ENCODE measurements around the gene ATG7. TPM values are rescaled to one million over a fixed set of nuclear protein-coding genes. Genes with fewer than 3 reads are reported as not detected.

ATG7 gene
- total and polyA plus RNA-seq, 11 donors = 4.4 to 45.1 (median 14.4) TPM

DNA sequence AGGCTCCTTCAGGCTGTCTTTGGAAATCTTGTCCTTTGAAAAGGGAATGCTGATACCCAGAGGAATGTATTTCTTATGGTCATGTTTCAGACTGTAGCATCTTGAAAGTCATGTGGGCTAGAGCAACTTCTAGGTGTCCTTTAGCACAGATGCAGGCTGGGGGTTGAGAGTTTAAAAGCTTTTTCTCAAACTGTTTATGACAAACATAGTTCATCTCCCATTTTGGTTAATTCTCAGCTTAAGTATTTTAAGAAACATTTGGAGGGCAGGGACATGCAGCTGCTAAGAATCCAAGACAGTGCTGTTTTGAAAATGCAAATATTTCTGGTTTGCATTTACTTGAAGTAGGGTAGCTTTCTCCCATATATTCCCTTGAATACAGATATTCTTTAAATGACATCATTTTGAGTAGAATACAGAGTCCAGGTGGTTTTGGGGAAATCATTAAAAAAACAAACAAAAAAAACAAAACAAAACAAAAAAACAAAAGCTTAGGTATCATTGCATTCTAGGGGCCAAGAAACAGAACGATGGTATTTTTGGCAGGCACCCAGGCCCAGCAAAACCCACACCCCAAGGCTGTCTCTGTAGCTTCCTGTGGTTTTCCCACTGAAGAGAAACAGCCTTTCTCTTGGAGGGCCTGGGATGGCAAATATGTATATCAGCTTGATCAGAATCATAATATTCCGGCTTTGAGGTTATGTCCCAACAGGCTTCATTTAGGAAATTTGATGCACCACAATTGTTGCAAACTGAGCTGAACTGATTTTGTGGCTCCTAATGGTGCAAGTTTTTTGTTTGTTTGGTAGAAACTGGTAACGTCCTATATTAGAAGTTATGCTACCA is 120.0 kb downstream of the ATG7 start:
- no peak for DNase-seq
- intact Hi-C loops (cut with DNase I) = loop anchor here in 2 of 10 donors (5.0 to 10.0 kb wide), 3 partner anchors 53 to 250 kb away; partner anchors contain the start of gene VGLL4 (in 1 of the 2)
- TF ChIP-seq POLR2A (IDR thresholded peaks at IDR 0.05) = no peak
- TF ChIP-seq, protein P1, sequence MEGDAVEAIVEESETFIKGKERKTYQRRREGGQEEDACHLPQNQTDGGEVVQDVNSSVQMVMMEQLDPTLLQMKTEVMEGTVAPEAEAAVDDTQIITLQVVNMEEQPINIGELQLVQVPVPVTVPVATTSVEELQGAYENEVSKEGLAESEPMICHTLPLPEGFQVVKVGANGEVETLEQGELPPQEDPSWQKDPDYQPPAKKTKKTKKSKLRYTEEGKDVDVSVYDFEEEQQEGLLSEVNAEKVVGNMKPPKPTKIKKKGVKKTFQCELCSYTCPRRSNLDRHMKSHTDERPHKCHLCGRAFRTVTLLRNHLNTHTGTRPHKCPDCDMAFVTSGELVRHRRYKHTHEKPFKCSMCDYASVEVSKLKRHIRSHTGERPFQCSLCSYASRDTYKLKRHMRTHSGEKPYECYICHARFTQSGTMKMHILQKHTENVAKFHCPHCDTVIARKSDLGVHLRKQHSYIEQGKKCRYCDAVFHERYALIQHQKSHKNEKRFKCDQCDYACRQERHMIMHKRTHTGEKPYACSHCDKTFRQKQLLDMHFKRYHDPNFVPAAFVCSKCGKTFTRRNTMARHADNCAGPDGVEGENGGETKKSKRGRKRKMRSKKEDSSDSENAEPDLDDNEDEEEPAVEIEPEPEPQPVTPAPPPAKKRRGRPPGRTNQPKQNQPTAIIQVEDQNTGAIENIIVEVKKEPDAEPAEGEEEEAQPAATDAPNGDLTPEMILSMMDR (IDR thresholded peaks at IDR 0.05) = no peak

DNA sequence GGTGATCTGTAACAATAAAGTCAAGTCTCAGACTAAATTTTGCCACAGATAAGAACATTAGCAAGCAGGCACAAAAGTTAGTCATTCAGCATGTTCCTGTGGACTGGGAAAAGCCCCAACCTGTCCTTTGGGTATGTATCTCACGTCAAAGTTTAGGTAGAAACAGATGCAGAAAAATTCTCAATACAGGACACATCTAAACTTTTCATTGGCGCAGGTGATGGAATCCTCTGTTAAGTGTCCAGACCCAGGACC is 120.6 kb downstream of the ATG7 start:
- intact Hi-C loops (cut with DNase I) = loop anchor here in 2 of 10 donors (5.0 to 10.0 kb wide), 3 partner anchors 52 to 250 kb away; partner anchors contain the start of gene VGLL4 (in 1 of the 2)
- no peak for DNase-seq

More for the DNA sequence above, 120.0 kb downstream of the ATG7 start:
- WGBS, 4 donors = 41 to 55% (median 46%) methylated on average over 3 of the region's 3 CpGs
- peak in 2 of 4 donors; percentile 37 to 52 for ATAC-seq
- no peaks in the 10 kb centered on the region for H3K36me3 ChIP-seq
- peaks cover 0 to 32% (median 24%) of the 10 kb centered on the region in 12 donors for H3K4me1 ChIP-seq
- H3K27me3 ChIP-seq = no peaks in the 10 kb centered on the region
- no peak overlapping the region for H3K4me3 ChIP-seq
- peak overlapping the region in 1 of 12 donors; percentile 12 for H3K27ac ChIP-seq
- H3K9me3 ChIP-seq = no peaks in the 10 kb centered on the region

DNA sequence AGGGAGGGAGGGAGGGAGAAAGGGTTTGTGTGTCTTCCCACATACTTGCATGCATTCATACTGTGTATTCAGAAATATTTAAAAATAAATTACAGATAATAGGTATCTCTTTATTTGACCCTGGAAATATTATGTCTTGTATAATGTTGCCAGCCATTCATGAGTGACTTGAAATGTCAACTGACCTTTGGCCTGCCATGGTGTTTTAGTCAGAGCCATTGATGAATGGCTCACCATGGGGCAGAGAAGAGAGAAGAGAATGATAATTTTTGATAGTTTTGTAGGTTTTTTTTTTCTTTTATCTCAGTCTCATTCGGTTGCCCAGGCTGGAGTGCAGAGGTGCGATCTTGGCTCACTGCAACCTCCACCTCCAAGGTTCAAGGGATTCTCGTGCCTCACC is 121.2 kb downstream of the ATG7 start:
- ATAC-seq (no peak), DNase-seq (no peak)
- Histone ChIP-seq H3K4me3 (no peak overlapping the region), H3K36me3 (no peaks in the 10 kb centered on the region), H3K9me3 (no peaks in the 10 kb centered on the region), H3K27ac (no peak overlapping the region), H3K4me1 (peaks cover 0 to 32% (median 24%) of the 10 kb centered on the region in 12 donors), H3K27me3 (no peaks in the 10 kb centered on the region)
- TF ChIP-seq, protein P1 (IDR thresholded peaks at IDR 0.05) = no peak
- no peak for TF ChIP-seq POLR2A (IDR thresholded peaks at IDR 0.05)
- intact Hi-C loops (cut with DNase I) = loop anchor here in 2 of 10 donors (5.0 to 10.0 kb wide), 3 partner anchors 51 to 249 kb away; partner anchors contain the start of gene VGLL4 (in 1 of the 2)
- WGBS, 4 donors = 93 to 100% (median 99%) methylated on average over 3 of the region's 3 CpGs

More for the DNA sequence above, 120.6 kb downstream of the ATG7 start:
- H3K27ac ChIP-seq = no peak overlapping the region
- no peak for ATAC-seq
- H3K4me3 ChIP-seq = no peak overlapping the region
- no peaks in the 10 kb centered on the region for H3K9me3 ChIP-seq
- peaks cover 0 to 32% (median 24%) of the 10 kb centered on the region in 12 donors for H3K4me1 ChIP-seq
- 96 to 100% (median 98%) methylated on average over 2 of the region's 2 CpGs for WGBS, 4 donors
- no peaks in the 10 kb centered on the region for H3K27me3 ChIP-seq
- H3K36me3 ChIP-seq = no peaks in the 10 kb centered on the region
- no peak for TF ChIP-seq POLR2A (IDR thresholded peaks at IDR 0.05)
- TF ChIP-seq, protein P1 (IDR thresholded peaks at IDR 0.05) = no peak

DNA sequence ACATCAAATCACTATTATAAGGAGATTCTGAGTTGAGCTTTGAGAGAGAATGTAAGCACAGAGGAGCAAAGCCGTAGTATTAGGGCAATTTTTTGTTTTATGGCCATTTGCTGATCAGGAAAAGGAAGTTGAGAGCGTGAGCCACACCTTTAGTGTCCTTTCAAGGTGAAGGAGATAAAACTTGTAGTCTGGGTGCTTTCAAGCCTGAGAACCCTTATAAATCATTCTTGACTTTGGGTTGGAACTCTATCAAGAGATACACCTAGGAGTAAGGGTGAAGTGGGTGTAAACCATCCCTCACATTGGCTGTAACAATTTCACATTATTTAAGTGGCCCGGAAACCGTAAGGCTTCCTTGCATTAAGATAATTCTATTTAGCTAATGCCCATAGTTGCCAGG is 122.2 kb downstream of the ATG7 start:
- H3K4me1 ChIP-seq = peaks cover 0 to 32% (median 24%) of the 10 kb centered on the region in 12 donors
- 88 to 96% (median 93%) methylated on average over 4 of the region's 4 CpGs for WGBS, 4 donors
- ATAC-seq (no peak), DNase-seq (no peak)
- TF ChIP-seq POLR2A (IDR thresholded peaks at IDR 0.05) = no peak
- TF ChIP-seq, protein P1 (IDR thresholded peaks at IDR 0.05) = no peak
- H3K9me3 ChIP-seq = no peaks in the 10 kb centered on the region
- H3K4me3 ChIP-seq = no peak overlapping the region
- no peaks in the 10 kb centered on the region for H3K27me3 ChIP-seq
- intact Hi-C loops (cut with DNase I) = loop anchor here in 2 of 10 donors (5.0 to 10.0 kb wide), 3 partner anchors 50 to 248 kb away; partner anchors contain the start of gene VGLL4 (in 1 of the 2)
- H3K36me3 ChIP-seq = no peaks in the 10 kb centered on the region
- no peak overlapping the region for H3K27ac ChIP-seq

Measured in heart left ventricle (tissue), 16 donors.